ENCODE results near the gene CEP41. TPM values are rescaled to one million over a fixed set of nuclear protein-coding genes. Genes with fewer than 3 reads are reported as not detected.
"Not testable (repeated sequence)": the region's sequence is repeated elsewhere in the genome, so short reads cannot be mapped to it uniquely, and the experiment has no call there.

The CEP41 gene
- total RNA-seq, 1 experiment from 2014 or later: 21.6 TPM

DNA sequence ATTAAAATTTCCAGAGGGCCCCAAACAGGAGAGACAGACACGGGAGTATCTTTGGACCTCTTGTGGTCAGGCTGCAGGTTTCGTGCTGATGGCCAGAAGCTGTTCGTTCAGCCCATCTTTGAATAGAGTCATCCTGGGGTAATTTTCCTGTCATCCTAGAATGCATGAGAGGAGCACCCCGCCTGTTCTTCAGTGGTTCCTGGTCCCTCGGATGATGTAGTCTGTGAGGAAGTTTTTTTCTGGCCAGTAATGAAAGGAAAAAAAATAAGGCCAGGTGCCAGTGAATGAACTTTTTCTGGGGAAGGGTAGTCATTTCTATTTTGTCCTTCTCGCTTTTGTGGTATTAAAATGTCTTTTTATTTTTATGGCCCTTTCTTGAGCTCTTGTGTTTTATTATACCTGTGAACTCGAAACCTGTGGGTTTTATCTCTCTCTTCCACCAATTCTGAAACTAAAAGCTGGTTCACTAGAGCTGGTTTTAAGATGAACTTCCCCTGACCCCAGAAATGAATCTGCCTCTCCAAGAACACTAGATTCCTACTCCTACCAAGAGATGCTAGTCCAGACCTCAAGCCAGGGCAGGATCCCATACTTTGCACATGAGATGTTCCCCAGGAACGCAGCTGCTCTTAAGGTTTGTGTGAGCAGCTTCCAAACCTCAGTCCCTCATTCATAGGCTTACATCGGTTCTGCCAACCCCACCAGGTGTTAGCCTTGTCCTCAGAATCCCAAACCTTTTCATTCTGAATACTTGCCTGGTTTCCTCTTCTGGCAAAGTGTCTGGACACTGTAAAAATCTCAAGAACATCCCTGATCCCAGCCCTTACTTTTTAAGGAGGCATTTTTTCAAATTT, 35.7 kb upstream of the CEP41 start:
- Histone ChIP-seq H3K27ac (no peak overlapping the region), H3K4me3 (no peak overlapping the region), H3K4me1 (replicated peaks) (no peaks in the 10 kb centered on the region), H3K27me3 (replicated peaks) (no peaks in the 10 kb centered on the region), H3K36me3 (no peaks in the 10 kb centered on the region), H3K9me3 (replicated peaks) (no peaks in the 10 kb centered on the region)
- DNase-seq (ENCODE audit: low read depth in 1 of 2, low spot score in 2 of 2): no peak

DNA sequence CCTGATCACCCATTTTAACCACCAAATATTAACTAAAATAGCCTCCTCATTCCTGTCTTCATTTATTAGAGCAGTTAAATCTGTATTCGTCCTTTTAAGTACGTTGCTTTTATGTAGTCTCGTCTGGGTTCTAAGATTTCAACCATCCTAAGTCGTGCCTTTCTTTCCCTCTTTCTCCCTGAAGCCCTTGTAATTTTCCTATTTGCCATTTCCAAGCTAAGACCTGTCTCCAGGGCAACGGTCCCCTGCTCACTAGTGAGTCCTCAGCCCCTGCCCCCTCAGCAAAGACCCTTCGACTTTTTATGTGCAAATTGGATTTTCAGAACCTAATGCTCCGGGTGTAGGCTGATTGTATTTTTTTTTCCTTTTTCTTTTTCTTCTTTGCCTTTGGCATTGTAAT, 35.0 kb upstream of the CEP41 start:
- H3K27me3 ChIP-seq (replicated peaks): no peaks in the 10 kb centered on the region
- DNase-seq (ENCODE audit: low read depth in 1 of 2, low spot score in 2 of 2): no peak
- no peak overlapping the region for H3K27ac ChIP-seq
- no peaks in the 10 kb centered on the region for H3K4me1 ChIP-seq (replicated peaks)
- no peaks in the 10 kb centered on the region for H3K9me3 ChIP-seq (replicated peaks)
- H3K36me3 ChIP-seq: no peaks in the 10 kb centered on the region
- H3K4me3 ChIP-seq: no peak overlapping the region

DNA sequence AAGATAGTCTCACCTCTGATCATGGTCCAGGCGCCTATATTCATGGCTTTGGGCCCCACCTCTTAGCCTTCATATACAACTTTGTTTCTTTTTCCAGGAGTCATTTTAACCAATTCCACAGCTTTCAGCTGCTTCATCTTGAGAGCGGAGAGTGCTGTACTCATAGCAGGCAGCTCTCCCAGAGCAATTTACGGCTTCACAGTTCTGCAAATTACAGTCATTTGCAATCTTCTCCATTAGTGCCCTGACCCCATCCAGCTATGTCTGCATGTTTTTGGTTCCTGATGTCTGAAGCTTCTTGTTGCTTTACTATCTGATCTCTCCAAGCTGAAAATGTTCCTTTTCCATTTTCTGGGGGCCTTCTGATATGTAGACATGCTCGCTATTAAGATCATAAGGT, 33.1 kb upstream of the CEP41 start:
- no peaks in the 10 kb centered on the region for H3K4me1 ChIP-seq (replicated peaks)
- no peaks in the 10 kb centered on the region for H3K9me3 ChIP-seq (replicated peaks)
- no peak overlapping the region for H3K4me3 ChIP-seq
- H3K27ac ChIP-seq: no peak overlapping the region
- H3K36me3 ChIP-seq: no peaks in the 10 kb centered on the region
- DNase-seq (ENCODE audit: low read depth in 1 of 2, low spot score in 2 of 2): no peak
- no peaks in the 10 kb centered on the region for H3K27me3 ChIP-seq (replicated peaks)

DNA sequence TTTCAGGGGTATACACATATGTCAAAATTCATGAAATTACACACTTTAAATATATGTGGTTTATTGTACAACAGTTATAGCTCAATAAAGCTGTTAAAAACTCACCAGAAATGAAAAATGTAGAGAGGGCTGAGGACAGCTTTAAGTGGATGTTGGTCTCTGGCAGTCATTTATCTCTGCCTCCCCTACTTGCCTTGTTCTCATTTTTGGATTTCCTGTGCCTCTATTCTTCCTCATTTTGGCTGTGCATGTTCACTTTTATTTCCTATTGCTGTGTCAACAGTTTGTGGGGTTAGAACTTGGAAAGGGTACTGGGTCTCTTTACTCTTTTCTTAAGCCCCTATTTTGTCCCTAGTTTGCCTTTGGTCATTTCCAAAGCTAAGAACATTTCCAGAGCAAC, 32.5 kb upstream of the CEP41 start:
- Histone ChIP-seq H3K9me3 (replicated peaks) (no peaks in the 10 kb centered on the region), H3K27me3 (replicated peaks) (no peaks in the 10 kb centered on the region), H3K4me1 (replicated peaks) (no peaks in the 10 kb centered on the region), H3K4me3 (no peak overlapping the region), H3K27ac (no peak overlapping the region), H3K36me3 (no peaks in the 10 kb centered on the region)
- DNase-seq (ENCODE audit: low read depth in 1 of 2, low spot score in 2 of 2): no peak

DNA sequence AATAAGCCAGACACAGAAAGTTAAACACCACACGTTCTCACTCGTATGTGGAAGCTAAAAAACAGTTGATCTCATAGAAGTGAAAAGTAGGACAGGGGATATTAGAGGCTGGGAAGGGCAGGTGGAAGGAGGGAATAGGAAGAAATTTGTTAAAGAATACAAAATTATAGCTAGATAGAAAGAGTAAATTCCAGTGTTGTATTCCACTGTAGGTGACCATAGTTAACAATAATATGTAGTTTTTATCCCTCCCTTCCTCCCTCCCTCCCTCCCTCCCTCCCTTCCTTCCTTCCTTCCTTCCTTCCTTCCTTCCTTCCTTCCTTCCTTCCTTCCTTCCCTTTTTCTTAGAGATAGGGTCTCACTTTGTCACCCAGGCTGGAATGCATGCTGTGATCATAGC, 31.2 kb upstream of the CEP41 start:
- no peak for DNase-seq (ENCODE audit: low read depth in 1 of 2, low spot score in 2 of 2)
- Histone ChIP-seq H3K36me3 (no peaks in the 10 kb centered on the region), H3K27ac (no peak overlapping the region), H3K4me1 (replicated peaks) (no peaks in the 10 kb centered on the region), H3K27me3 (replicated peaks) (no peaks in the 10 kb centered on the region), H3K9me3 (replicated peaks) (no peaks in the 10 kb centered on the region), H3K4me3 (no peak overlapping the region)

DNA sequence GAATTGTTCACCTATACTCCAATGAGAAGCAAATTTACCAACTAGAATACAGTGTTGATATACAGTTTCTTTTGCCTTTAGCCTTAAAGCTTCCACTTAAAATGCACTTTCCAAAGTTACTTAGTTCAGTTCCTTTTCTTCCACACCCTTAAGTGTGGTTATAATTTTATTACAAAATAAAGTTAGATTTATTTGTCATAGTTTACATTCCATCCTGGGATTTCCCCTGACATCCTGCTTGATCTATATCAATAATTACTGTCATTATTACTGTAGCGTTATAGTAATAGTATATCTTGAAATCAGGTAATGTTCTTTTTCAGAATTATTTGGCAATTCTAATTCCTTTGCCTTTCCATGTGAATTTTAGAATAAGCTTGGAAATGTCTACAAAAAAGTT, 27.8 kb upstream of the CEP41 start:
- no peaks in the 10 kb centered on the region for H3K4me1 ChIP-seq (replicated peaks)
- DNase-seq (ENCODE audit: low read depth in 1 of 2, low spot score in 2 of 2): no peak
- no peaks in the 10 kb centered on the region for H3K36me3 ChIP-seq
- H3K27ac ChIP-seq: no peak overlapping the region
- H3K27me3 ChIP-seq (replicated peaks): no peaks in the 10 kb centered on the region
- H3K4me3 ChIP-seq: no peak overlapping the region
- H3K9me3 ChIP-seq (replicated peaks): no peaks in the 10 kb centered on the region

DNA sequence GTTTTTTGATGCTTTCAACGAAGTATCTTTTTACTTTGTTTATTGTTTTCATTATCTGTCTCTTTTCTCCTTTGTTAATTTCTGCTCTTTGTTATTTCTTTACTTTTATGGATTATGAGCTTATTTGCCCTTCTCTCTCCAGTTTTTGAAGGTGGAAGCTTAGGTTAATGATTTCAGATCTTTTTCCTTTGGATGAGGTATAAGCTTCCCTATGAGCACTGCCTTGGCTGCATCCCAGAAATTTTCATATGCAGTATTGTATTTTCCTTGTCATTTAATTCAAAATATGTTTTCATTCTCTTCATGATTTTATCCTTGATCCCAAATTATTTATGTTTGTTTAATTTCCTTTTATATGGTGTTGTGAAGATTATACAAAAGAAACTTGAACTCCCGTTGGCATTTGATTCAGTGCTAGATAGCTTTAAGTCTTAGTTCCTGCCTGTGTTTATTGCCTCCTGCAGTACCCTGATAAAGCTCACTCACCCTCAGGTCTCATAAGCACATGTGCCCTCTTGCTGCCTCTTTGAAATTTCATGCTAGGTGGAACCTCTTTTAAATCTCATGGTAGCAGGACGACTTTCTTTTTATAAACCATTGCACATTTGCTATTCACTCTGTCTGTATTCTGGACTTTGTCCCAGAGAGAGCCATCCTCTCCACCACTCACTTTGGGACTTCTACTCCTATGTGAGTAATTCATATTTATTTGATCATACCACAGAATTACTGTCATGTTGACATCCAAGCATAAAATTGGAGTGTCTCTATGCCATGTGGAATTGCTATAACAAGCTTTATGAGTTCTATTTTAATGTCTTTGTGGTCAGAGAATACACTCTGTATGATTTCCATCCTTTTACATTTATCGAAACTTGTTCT, 23.0 kb upstream of the CEP41 start:
- Histone ChIP-seq H3K36me3 (no peaks in the 10 kb centered on the region), H3K4me1 (replicated peaks) (no peaks in the 10 kb centered on the region), H3K4me3 (no peak overlapping the region), H3K9me3 (replicated peaks) (peaks cover 4% of the 10 kb centered on the region; the same call in 1 of the 2 replicates), H3K27me3 (replicated peaks) (no peaks in the 10 kb centered on the region), H3K27ac (no peak overlapping the region)
- no peak for DNase-seq (ENCODE audit: low read depth in 1 of 2, low spot score in 2 of 2)

DNA sequence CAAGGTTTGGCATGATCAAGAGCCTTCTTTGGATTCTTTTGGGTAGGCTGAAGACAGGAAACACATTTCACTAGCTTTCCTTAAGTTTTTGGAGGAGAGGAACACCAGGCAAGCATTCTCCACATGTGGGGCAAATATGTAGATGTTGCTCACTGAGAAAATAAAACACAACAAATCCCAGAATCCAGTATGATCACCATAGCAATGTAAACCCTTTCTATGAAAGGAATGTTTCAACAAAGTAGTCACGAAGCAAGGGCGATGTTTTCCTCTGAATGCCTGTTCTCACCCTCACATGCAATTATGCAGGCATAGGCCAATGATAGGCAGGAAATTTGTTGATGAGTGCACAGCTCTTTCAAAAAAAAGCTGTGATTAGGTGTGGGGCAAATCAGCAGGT, 20.5 kb upstream of the CEP41 start:
- Histone ChIP-seq H3K9me3 (replicated peaks) (peaks cover 4% of the 10 kb centered on the region; the same call in 1 of the 2 replicates), H3K36me3 (no peaks in the 10 kb centered on the region), H3K4me1 (replicated peaks) (no peaks in the 10 kb centered on the region), H3K27me3 (replicated peaks) (no peaks in the 10 kb centered on the region), H3K4me3 (no peak overlapping the region), H3K27ac (no peak overlapping the region)
- no peak for DNase-seq (ENCODE audit: low read depth in 1 of 2, low spot score in 2 of 2)

DNA sequence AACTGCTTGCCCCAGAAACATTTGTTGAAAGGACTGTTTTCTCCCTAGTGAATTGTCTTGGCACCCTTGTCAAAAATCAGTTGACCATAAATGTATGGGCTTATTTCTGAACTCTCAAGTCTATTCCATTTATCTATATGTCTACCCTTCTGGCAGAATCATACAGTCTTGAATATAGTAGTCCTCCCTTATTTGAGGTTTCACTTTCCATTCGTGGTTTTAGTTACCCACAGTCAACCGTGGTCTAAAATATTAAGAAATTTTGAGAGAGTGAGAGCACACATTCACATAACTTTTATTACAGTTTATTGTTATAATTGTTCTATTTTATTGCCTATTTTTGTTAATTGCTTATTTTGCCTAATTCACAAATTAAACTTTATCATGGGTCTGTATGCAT, 17.4 kb upstream of the CEP41 start:
- no peak overlapping the region for H3K4me3 ChIP-seq
- no peaks in the 10 kb centered on the region for H3K36me3 ChIP-seq
- H3K4me1 ChIP-seq (replicated peaks): no peaks in the 10 kb centered on the region
- no peaks in the 10 kb centered on the region for H3K27me3 ChIP-seq (replicated peaks)
- H3K9me3 ChIP-seq (replicated peaks): peaks cover 4% of the 10 kb centered on the region; the same call in 1 of the 2 replicates
- DNase-seq (ENCODE audit: low read depth in 1 of 2, low spot score in 2 of 2): no peak
- H3K27ac ChIP-seq: no peak overlapping the region

DNA sequence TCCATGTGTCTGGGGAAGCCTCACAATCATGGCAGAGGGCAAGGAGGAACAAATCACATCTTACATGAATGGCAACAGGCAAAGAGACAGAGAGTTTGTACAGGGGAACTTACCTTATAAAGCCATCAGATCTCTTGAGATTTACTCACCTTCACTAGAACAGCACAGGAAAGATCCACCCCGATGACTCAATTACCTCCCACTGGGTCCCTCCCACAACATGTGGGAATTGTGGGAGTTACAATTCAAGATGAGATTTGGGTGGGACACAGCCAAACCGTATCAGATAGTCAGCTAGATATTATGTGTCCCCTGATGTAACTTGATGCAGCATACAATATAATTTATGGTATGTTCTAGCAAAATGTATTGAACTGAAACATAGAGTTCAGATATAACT, 14.1 kb upstream of the CEP41 start:
- no peak overlapping the region for H3K4me3 ChIP-seq
- no peaks in the 10 kb centered on the region for H3K4me1 ChIP-seq (replicated peaks)
- H3K27ac ChIP-seq: no peak overlapping the region
- H3K27me3 ChIP-seq (replicated peaks): no peaks in the 10 kb centered on the region
- DNase-seq (ENCODE audit: low read depth in 1 of 2, low spot score in 2 of 2): no peak
- peaks cover 4% of the 10 kb centered on the region; the same call in 1 of the 2 replicates for H3K9me3 ChIP-seq (replicated peaks)
- no peaks in the 10 kb centered on the region for H3K36me3 ChIP-seq

DNA sequence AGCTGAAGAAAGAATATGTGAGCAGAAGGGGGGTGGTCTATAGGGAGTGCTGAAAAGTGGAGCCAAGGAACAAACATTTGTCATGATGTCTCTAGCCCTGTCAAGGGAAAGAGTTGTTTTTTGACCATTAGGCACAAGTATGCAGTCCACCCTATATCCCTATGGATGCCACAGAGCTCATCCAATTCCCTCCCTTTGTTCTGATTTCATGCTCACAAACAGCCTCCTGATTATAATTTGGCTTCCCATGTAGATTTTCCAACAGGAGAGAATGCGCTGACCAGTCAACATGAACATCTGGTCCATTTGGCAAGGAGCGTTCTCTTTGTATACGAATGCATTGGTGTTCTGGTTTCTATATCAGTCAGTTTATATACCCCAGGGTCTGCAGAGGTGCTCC, 12.1 kb upstream of the CEP41 start:
- Histone ChIP-seq H3K27me3 (replicated peaks) (no peaks in the 10 kb centered on the region), H3K4me3 (no peak overlapping the region), H3K36me3 (no peaks in the 10 kb centered on the region), H3K9me3 (replicated peaks) (no peaks in the 10 kb centered on the region), H3K27ac (no peak overlapping the region), H3K4me1 (replicated peaks) (no peaks in the 10 kb centered on the region)
- DNase-seq (ENCODE audit: low read depth in 1 of 2, low spot score in 2 of 2): no peak

DNA sequence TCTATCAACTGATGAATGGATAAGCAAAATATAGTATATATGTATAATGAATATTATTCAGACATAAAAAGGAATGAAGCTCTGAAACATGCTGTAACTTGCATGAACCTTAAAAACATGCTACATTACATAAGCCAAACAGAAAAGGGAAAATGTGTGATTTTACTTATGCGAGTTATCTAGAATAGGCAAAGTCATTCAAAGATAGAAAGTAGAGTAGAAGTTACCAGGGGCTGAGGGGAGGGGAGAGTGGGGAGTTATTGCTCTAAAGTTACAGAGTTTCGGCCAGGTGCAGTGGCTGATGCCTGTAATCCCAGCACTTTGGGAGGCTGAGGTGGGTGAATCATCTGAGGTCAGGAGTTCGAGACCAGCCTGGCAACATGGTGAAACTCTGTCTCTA, 10.5 kb upstream of the CEP41 start:
- not testable (repeated sequence) for H3K27ac ChIP-seq; H3K36me3 ChIP-seq; H3K9me3 ChIP-seq (replicated peaks); DNase-seq (ENCODE audit: low read depth in 1 of 2, low spot score in 2 of 2); H3K4me3 ChIP-seq; H3K27me3 ChIP-seq (replicated peaks); H3K4me1 ChIP-seq (replicated peaks)

DNA sequence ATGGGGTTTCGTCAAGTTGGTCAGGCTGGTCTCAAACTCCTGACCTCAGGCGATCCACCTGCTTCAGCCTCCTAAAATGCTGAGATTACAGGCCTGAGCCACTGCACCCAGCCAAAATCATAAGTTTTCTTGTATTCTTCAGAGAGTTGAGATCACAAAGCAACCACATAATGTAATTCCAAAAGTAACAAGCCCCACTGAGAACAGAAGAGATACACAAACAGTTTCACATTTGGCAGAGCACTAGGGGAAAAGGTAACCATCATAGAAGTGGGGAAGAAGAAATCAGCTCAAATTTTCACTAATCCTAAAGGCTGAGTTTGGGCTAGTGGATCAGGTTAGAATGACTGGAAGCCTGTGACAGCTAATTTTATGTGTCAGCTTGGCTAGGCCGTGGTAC, 5.4 kb upstream of the CEP41 start:
- peaks cover 5% of the 10 kb centered on the region for H3K4me1 ChIP-seq (replicated peaks)
- no peaks in the 10 kb centered on the region for H3K27me3 ChIP-seq (replicated peaks)
- H3K9me3 ChIP-seq (replicated peaks): no peaks in the 10 kb centered on the region
- no peaks in the 10 kb centered on the region for H3K36me3 ChIP-seq
- H3K27ac ChIP-seq: no peak overlapping the region
- no peak overlapping the region for H3K4me3 ChIP-seq
- DNase-seq (ENCODE audit: low read depth in 1 of 2, low spot score in 2 of 2): no peak

DNA sequence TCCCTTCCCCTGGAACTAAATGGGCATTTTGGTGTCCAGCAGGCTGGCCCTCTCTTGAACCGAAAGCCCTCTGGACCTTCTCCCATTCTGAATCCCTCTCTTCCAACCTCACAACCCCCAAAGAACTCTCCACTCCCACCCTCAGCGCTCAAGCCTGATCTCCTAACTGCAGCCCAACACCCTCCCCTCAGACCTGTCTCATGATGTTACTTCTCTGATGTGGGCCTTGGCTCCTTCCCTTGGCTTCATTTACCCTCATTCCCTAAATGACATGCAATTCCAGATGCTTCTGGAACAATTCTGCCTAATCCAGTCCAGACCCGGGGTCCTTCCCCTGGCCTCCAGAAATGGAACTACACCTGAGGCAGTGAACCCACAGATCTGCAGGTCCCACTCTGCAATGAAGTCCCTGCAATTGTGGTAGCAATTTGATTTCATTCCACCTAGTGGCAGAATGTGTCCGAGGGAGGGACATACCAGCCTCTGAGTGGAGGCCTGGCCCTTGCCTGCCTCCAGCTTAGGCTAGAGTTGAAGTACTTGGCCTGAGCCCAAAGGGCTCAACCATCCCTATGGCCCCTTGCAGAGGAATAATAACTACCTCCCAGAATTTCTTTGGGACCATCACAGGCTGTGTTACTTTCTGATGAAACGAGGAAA, 4.1 kb upstream of the CEP41 start:
- Histone ChIP-seq H3K4me1 (replicated peaks) (peaks cover 14% of the 10 kb centered on the region), H3K27me3 (replicated peaks) (no peaks in the 10 kb centered on the region), H3K36me3 (peaks cover 4% of the 10 kb centered on the region), H3K4me3 (no peak overlapping the region), H3K9me3 (replicated peaks) (no peaks in the 10 kb centered on the region), H3K27ac (no peak overlapping the region)
- no peak for DNase-seq (ENCODE audit: low read depth in 1 of 2, low spot score in 2 of 2)

Measured in SJSA1 (cell line).